22Rv1 (cell line): Measurements from ENCODE around the gene KDM4B.
A peak's percentile ranks its signal among the peaks of the same experiment; 100 is the strongest.

ENCODE experiments used
- H3K27ac ChIP-seq: fragments of 450-650 bp; 2 replicates; pipeline ENCODE4 v1.5.1; 2017
- CTCF ChIP-seq: fragments of 450-650 bp; IDR thresholded peaks from 2 replicates; pipeline ENCODE4 v1.5.1; 2017; ENCODE audit warnings: mild to moderate bottlenecking
- ZFX ChIP-seq: fragments of 450-650 bp; IDR thresholded peaks from 2 replicates; pipeline ENCODE4 v1.6.1; 2017; ENCODE audit warnings: antibody characterized with exemption, borderline replicate concordance

KDM4B gene

GRCh38 chr19:5152767-5153532, 184.0 kb downstream of the KDM4B start:
- no peak overlapping the region for H3K27ac ChIP-seq
- no peak for TF ChIP-seq ZFX
- no peak for TF ChIP-seq CTCF

DNA sequence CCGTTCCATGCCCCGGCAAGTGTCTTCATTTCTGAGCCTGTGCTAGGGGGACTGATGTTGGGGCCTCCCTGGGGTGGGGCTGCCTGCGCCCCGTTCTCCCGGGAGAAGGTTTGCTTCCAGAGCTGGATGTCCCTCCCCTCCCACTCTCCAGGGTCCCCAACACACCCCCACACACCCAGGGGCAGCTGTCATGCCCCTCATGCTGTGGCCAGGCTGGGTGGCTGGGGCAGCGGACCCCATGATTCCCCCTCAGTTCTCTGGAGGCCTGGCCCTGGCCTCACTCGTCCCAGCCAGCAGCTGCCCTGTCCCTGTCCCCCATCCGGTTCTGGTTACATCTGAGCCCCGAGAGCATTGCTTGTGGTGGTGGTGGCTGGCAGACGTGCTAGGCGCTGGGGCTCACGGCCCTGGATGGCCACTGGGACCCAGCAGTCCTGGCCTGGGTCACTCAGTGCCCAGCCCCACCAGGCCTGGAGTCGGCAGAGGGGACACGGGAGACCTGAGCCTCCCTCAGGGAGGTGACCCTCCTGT, 184.8 kb downstream of the KDM4B start:
- no peak for TF ChIP-seq CTCF
- no peak for TF ChIP-seq ZFX
- no peak overlapping the region for H3K27ac ChIP-seq

- TF ChIP-seq CTCF = peak; percentile 68
- no peak for TF ChIP-seq ZFX
- no peak overlapping the region for H3K27ac ChIP-seq
Measured at GRCh38 chr19:5154129-5154798, 185.4 kb downstream of the KDM4B start.

DNA sequence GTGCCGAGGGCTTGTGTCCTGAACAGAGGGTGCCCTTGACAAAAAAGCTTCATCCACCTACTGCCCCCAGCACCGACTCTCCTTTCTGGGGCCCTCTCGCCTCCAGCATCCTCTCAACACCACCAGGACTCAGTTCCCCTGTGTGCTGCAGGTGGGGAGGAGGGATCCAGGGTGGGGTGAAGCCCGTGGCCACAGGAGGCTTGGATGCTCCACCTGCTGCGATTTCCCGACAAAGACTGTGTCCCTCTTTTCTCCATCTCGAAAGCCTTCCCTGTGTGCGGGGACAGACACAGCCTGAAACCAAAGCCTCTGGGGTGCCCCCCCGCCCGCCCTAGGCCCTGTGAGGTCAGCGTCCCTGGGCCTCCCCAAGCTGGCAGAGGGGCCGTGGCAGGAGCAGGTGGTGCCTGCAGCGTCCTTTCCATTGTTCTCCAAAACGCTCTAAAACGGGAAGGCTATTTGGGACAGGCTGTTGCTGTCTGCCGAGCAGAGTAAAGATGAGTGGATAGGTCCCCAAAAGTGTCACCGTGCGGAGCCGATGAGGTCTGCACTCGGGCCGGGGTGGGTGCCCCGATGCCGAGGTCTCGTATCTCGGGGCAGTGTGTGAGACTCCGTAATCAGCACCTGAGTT, 186.0 kb downstream of the KDM4B start:
- no peak overlapping the region for H3K27ac ChIP-seq
- TF ChIP-seq ZFX (no peak), CTCF (no peak)

DNA sequence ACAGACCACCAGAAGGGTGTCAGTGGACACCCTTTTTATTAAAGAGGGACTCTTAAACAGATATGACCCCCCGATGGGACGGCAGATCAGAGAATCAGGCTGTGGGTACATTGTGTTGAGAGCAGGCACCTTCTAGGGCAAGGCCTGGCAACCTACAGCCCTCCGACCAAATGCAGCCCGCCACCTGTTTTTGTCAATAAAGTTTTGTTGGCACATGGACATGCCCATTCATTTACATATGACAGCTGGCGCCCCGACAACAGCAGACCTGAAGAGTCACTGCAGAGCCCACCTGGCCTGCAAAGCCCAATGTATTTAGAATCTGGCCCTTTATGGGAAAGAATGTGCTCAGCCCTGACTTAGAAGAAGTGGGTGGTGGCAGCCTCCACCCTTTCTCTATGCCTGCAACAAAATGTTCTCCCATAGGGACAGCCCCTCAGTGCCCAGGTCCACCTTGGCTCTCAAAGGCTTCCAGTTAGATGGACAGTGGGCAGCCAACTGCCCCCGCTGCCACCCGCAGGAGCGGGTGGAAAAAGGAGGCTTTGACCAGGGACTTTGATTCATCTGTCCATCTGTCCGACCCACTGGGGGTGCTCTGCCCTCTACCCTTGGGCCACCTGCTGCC, 186.8 kb downstream of the KDM4B start:
- TF ChIP-seq CTCF (no peak), ZFX (no peak)
- no peak overlapping the region for H3K27ac ChIP-seq

DNA sequence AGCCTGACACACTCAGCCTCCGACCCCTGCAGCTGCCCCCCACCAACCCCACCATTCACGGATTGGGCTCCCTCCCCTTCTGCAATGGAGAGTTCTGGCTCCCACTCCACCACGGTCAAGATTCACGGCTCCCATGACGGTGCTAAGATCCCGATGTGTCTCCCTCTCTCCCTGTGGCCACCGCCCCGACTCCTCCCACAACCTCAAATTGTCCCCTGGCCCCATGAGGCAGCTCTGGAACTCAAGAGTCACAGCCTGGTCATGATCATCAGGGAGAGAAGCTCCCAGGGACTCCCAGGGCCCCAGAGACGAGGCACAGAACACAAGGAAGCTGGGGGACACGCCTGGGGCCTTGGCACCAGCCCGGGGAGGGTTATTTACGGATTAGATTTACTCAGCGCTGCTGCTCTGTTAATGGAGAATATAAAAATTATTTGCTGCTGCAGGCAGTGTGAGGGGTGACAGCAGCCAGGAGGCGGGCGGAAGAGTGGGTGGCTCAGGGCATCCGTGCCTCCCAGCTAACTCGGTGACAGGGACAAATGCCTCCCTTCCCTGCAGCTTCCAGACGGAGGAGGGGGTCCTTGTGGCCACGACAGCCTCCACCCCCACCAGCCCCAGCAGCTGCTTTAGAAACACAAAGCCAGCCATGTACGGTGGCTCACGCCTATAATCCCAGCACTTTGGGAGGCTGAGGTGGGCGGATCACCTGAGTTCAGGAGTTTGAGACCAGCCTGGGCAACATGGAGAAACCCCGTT, 187.5 kb downstream of the KDM4B start:
- H3K27ac ChIP-seq = no peak overlapping the region
- TF ChIP-seq CTCF = no peak
- no peak for TF ChIP-seq ZFX
